NCI-H82 treated with DMSO at 0.1 percent for 48 hours (cell line): Measurements from ENCODE around the gene ASB8.
"Not testable (repeated sequence)": the region's sequence is repeated elsewhere in the genome, so short reads cannot be mapped to it uniquely, and the experiment has no call there.

Source experiments
- DNase-seq: peaks from one replicate; lab custom pipeline; 2025; ENCODE audit not compliant: unreplicated experiment; lab: John Stamatoyannopoulos, UW

The ASB8 gene

GRCh38 chr12:48142818-48143674 is 14.3 kb downstream of the ASB8 start:
- no peak for DNase-seq

DNA sequence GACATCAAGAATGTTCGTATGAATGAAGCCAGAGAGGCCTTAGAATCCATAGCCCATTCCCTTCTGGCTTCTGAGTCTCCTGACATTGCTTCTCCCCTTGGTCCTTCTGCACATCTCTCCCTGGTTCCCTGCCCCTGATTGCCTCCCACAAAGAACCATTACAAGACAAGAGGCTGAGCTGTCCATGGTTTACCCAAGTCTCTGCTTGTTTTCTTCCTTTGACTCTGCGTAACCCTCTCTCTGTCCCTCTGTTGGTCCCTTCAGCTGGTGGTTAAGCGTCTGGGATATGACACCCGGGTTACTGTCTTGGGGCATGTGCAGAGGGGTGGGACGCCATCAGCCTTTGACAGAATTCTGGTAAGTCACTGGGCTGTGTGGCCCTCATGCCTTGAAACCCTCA is 22.3 kb downstream of the ASB8 start:
- DNase-seq = no peak

GRCh38 chr12:48132826-48133225 is 24.5 kb downstream of the ASB8 start:
- no peak for DNase-seq

DNA sequence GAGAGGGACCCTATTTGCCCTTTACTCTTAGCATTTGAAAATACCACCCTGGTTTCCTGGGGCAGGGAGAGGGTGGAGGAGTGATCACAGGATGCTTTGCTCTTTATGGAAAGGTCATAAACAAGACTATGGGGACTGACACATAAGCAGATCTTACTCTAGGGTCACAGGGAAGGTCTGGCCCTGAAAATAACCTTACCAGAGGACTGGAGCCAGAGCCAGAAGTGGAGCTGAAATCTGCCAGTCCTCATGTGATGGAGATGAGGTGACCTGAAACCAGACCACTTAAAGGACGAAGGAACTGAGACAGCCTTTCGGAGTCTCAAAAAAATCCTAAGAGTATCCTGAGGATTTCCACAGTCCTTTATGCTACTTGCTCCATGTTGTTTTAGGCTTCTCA is 25.8 kb downstream of the ASB8 start:
- DNase-seq = no peak

DNA sequence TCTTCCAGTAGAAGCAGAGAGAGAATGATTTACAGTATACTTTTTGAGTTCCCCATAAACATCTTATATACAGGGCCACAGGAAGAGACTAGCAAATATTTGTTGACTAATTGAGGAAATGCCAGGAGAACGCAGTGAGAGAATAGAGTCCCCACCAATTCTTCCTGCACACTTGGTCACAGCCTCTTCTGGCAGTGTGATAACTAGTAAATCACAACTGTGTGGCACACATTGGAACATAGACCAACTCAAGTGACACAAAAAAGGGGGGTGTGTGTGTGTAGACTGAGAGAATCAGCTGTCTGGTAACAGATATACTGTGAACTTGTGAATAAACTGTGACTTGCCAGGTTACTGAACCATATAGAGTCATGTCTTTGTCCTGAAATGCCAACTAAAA is 27.9 kb downstream of the ASB8 start:
- DNase-seq = no peak

DNA sequence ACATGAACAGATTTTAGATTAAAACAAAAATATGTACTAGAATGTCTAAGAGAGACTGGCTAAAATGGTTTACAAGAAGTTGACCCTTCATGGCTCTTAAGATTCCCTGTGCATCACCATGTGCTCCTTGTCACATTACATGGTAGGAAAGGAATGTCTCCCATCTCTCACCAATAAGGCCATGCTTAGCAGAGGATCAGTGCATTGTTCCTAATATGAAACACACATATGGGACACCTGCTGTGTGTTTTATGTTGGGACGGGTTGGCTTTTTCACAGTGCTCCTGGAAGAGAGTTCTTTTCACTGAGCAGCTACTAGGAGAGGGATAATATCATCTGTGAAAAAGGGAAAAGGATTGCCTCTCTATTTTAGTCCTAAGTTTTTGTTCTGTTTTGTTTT is 28.5 kb downstream of the ASB8 start:
- DNase-seq = no peak

DNA sequence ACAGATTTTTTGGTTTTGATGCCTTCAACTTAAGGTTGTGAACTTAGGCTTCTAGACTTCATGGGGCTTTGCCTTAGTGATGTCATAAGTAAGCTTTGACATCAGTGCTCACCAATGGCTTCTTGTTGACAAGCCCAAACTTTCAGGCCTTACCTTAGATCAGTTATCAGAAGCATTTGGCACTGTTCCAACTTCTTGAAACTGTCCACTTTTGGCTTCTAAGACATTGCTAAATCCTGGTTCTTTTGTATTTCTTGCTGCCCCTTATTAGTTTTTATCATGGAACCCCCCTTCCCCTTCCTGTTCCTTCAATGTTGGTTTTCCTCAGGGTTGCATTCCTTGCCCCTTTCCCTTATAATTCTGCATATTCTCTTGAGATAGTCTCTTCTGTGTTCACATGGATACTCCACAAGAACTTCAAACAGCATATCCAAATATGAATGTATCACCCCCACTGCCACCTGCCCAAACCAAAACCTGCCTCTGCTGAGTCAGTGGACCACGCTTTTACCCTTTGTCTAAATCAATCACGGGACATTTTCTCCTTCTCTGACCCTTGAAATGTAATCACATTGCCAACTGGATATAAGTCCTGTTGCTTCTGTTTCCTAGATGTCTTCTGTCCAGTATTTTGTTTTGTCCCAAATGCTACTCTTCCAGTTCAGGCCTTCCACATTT is 30.2 kb downstream of the ASB8 start:
- no peak for DNase-seq

- DNase-seq = no peak
Observed at GRCh38 chr12:48125985-48126384, 31.3 kb downstream of the ASB8 start.

- not testable (repeated sequence) for DNase-seq
Observed at GRCh38 chr12:48125542-48125941, 31.8 kb downstream of the ASB8 start.

- no peak for DNase-seq
Observed at GRCh38 chr12:48123169-48123568, 34.1 kb downstream of the ASB8 start.

DNA sequence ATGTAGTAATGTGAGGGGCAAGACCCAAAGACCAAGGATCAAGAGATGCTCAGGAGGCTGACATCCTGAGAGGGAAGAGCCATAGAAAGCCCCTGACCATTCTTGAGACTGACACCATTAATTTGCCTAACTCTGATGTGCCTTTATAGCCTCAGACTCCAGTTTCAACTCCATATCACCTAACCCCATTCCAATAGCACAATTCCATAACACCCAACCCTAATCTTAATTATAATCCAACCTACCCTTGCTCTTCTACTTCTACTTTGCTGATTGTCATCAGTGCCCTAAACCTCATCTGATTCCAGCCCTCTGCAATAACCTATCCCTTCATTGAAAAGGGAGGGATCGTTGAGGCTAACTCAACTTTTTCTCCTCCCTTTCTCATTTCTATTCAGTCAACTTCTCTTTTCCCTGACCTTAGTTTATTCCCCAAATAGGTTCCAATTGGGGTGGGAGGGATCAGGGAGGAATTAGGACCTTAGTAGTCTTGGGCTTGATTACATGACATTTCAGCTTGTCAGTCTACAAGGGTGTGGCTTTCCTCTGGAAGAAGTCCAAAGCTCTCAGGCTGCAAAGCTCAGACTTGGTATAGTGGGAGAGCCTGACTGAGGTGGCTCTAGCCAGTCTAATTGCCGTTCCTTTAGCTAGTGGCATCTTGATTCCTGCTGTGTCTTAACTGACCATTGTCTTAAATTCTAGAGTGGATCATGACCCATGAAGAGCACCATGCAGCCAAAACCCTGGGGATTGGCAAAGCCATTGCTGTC is 35.1 kb downstream of the ASB8 start:
- no peak for DNase-seq

DNA sequence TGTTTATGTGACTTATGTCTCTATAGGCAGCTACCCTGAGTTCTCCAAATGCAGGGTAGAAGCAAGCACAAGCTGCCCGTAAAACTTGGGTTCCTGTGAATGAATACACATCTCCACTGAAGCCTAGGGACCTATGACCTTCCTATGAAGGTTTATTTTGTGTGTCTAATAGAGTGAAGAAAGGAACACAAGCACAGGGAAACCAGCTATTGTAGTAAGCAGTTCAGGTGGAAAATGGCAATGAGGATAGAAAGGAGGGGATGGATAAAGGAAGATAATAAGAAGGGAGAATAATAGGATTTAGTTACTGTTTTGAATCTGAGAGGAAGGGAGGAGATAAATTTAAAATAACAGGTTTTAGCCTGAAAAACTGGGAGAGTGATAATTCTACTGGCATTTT is 35.8 kb downstream of the ASB8 start:
- DNase-seq = no peak

GRCh38 chr12:48119834-48120195 is 37.5 kb downstream of the ASB8 start:
- DNase-seq = no peak

- peak; percentile 98 for DNase-seq
Observed at GRCh38 chr12:48119078-48119833, 38.1 kb downstream of the ASB8 start, which contains the start of gene PFKM. Gene PFKM, plus strand, starts transcription at chr12:48119364. Its CDS starts 3,411 bp downstream, at chr12:48122775.

DNA sequence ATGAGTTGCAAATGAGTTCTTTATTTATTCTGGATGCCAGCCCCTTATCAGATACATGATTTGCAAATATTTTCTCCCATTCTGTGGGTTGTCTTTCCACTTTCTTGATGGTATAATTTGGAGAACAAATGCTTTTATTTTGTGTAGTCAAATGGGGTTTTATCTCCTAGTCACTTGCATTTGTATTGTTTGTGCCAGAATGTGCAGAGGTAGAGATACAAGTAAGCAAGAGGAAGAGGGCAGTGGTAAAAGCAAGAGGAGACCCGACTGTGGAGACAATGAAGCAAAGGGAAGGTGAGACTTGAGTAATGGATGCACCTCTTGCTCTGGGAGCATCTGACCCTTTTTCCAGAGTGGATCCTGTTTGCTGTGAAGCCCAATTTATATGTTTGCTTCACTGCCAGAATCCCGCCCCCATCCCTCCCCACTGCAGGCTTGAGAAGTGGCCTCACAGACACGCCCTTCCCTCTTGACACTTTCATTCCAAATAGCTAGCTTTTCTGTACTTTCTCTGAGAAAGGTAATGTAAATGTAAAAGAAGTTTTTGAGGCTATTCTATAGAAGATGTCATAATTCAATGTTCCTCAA is 38.9 kb downstream of the ASB8 start:
- no peak for DNase-seq

DNA sequence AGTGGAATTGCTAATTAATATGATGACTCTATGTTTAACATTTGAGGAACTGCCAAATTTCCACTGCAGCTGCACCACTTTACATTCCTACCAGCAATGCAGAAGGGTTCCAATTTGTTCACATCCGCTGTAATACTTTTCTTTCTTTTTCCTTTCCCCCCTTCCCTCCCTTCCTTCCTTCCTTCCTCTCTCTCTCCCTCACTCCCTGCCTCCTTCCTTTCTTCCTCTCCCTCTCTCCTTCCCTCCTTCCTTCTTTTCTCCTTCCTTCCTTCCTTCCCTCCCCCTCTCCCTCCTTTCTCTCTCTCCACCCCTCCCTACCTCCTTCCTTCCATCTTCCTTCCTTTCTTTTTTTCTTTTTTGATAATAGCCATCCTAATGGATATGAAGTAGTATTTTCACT is 41.4 kb downstream of the ASB8 start:
- DNase-seq = no peak

GRCh38 chr12:48111312-48111693 is 46.0 kb downstream of the ASB8 start:
- DNase-seq = not testable (repeated sequence)

DNA sequence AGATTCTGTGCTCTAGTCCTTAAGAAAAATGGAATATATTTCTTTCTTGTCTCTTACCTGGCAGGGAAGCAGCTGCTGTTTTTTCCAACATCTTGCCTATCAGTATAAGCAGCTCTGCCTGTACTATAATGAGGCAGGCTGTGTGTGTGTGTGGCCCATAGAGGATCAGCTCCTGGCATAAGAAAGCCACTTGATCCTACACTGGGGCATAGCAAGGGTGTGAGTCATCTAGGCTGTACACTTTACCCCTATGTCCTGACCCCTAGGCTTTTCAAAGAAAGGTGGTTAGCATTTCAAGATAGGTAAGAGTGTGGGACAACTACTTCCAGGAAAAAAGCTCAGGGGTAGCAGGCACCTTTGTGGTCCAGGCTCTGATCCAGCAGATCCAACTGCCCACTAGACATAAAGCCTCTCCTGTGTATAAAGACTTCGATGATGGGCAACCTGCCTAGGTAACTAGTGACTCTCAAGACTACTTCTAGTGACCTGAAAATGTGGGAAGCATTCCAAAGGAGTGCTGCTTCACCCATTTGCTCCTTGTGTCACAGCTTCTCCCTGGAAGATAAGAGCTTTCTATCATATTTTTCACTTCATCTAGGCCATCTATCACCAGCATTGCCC is 46.5 kb downstream of the ASB8 start:
- no peak for DNase-seq

GRCh38 chr12:48109424-48109823 is 47.9 kb downstream of the ASB8 start:
- no peak for DNase-seq
